Measurements from ENCODE around the gene PRKACB.

DNA sequence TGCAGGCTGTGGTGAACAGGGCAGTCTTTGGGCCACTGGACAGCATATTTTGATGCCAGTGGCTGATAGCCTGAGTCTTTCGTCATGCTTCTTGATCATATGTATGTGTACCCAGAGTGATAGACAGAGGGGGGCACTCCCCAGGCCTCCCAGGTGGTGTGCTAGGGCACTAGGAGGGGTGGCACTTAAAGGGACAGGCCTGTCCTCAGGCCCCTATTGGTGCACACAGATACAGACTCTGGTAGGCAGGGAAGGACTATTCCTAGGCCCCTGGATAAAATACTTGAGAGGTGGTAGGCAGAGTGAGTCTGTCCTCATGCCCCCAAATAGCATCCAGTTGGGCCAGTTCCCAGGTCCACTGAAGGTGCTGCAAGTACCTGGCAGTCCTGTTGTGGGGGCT lies 80.8 kb downstream of the PRKACB start:
- no peak for TF ChIP-seq EZH2 (optimal IDR thresholded peaks at IDR 0.05; ENCODE audit: low read depth, low read length)
- no peak for TF ChIP-seq CTCF (IDR thresholded peaks at IDR 0.05; ENCODE audit: low read length)
- no peak for TF ChIP-seq EZH2phosphoT487 (IDR thresholded peaks at IDR 0.05; ENCODE audit: low read length)
